GM04503 (cell line): ENCODE measurements around the gene APCDD1.
"Not testable (repeated sequence)": the region's sequence is repeated elsewhere in the genome, so short reads cannot be mapped to it uniquely, and the experiment has no call there.

Source experiments
- DNase-seq: peaks from one replicate; pipeline ENCODE4 v3.0.0-alpha.2; 2012; ENCODE audit warnings: low read depth

The APCDD1 gene

DNA sequence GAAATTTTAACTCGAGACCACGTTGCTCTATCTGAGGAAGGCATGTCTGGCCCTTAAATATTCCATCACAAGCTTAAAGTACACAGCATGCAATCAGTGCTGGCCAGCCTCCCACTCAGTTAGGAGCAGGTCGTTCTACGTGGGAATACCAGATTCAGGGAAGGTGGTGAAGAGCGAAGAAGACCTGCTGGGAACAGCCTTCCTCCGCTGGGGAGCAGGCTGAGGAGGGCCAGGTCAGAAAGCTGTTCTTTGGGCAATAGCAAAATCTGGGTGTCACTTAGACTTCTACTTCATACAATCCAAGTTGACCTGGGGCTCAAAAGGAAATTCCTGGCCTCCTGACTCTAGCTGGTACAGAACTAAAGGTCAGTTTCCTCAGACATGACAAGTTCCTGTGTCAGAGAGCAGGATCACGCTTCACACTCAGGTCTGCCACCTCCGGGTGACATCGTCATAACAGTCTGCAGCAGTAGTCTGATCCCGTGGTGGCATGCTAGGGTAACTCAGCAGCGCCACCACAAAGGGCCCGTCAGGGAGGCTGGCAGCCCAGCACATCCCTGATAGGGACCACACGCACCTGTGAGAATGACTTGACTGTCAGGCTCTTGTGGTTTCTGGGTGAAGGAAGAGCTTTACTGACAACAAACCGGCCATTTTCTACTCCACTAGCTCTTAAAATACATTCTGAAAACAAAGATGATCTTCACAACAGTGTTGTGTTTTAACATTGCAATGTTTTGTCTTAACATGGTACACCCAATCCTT lies 36.1 kb downstream of the APCDD1 start:
- no peak for DNase-seq

DNA sequence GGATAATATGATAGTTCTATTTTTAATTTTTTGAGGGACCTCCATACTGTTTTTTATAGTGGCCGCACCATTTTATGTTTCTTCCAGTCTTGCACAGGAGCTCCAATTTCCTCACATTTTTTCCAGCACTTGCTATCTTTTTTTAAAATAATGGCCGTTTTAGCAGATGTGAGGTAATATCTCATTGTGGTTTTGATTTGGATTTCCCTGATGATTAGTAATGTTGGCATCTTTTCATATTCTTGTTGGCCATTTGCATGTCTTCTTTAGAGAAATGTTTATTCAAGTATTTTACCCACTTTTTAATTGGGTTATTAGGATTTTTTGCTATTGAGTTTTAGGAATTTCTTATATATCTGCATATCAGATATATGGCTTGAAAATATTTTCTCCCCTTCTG lies 41.5 kb downstream of the APCDD1 start:
- DNase-seq: no peak

DNA sequence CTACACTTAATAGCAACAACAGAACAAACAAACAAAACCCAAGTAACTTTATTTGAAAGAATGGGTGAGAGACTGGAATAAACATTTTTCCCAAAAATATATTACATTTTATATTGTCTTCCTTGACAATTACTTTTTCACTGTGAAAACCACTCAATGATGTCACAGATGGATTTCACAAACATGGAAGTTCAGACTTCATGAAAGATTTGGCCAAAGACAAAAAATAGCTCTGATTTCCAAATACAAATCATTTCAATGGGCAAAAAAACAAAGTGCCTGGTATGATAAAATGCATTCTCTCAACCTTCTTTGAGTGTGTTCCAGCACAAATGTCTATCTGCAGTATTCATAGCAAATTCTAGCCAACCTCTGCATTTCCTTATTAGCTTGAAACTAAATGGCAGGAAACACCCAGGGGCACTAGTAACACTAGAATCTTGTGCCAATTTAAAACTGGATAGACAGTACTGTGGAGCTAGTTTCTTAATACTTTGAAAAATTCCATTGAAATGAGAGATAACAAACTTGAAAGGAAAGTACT lies 42.8 kb downstream of the APCDD1 start:
- DNase-seq: peak; percentile 82

DNA sequence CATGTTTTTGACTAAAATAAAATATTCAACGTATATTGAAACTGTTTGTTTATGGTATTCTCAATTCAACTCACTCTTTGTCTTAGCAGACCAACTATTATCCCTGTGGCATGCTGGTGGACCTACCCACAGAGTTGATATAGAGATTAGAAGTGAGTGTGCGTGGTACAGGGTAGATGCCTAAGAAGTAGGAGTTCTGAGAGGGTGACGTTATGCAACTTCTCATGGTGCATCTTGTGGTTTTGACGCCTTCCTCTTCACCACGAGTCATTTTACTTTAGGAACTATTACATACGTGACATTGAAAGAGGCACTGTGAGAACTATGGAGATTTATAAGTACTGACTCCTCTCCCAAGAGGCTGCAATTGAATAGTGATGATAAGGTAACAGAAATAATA lies 44.8 kb downstream of the APCDD1 start:
- DNase-seq: no peak

DNA sequence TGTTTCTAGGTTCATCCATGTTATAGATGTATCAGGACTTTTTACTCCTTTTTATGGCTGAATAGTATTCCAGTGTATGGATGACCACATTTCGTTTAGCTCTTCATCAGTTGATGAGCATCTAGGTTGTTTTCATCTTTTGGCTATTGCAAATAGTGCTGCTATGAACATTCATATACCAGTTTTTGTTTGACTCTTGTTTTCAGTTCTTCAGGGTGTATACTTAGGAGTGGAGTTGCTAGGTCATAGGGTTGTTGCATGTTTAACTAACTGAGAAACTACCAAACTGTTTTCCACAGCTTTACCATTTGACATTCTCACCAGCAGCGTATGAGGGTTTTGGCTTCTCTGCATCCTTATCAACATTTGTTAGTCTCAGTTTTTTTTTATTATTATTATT lies 45.6 kb downstream of the APCDD1 start:
- DNase-seq: no peak

DNA sequence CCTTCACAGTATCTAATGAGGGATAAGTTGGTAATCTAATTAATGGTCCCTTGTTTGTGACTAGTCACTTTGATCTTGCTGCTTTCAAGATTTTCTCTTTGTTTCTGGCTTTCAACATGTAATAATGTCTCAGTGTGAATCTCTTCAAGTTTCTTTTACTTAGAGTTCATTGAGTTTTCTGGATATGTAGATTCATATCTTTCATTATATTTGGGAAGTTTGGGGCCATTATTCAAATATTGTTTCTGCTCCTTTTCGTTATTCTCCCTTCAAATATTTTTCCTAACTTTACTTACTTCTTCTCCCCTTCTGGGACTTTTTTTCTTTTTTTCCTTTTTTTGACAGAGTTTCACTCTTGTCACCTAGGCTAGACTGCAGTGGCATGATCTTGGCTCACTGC lies 50.3 kb downstream of the APCDD1 start:
- DNase-seq: no peak

DNA sequence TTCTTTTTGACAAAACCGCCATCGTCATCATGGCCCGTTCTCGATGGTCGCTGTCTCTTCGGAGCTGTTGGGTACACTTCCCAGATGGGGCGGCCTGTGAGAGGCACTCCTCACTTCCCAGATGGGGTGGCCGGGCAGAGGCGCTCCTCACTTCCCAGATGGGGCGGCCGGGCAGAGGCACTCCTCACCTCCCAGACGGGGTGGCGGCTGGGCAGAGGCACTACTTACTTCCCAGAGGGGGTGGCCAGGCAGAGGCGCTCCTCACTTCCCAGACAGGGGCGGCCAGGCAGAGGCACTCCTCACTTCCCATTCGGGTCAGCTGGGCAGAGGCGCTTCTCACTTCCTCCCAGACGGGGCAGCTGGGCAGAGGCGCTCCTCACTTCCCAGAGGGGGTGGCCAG lies 51.5 kb downstream of the APCDD1 start:
- not testable (repeated sequence) for DNase-seq

DNA sequence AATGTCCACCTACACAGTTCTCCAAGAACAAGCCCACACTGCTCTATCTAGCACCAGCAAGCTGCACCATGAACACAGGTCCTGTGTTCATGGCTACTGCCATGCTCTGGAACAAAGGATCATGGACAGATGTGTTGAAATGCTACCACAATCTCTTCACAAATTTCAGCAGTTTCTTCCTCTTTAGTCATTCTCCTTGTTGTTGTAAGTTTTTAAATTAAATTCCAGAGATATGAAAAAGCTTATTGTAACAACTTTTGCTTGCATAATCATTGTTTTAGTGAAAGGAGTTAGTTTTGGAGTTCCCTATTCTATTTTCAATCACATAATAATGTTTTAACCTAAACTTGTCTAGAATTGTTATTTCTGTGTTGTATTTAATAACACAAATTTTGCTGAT lies 54.2 kb downstream of the APCDD1 start:
- DNase-seq: no peak

DNA sequence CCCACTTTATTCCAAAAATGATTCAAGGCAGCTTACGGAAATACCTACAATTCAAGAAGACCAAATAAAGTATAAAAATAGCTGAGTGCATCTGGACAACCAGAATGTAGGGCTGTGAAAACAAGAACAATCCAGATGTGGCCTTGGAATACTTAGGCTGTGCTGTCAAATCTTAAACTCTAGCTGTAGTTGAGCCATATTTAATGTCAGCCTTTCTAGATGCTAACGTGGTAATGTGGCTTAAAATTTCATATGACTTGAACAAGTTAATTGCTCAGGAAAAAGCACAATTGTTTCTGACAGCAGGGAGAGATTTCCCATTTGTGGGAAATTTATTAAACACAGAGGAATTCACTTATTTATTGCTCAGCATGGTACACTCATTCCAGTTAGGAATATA lies 56.8 kb downstream of the APCDD1 start:
- no peak for DNase-seq

DNA sequence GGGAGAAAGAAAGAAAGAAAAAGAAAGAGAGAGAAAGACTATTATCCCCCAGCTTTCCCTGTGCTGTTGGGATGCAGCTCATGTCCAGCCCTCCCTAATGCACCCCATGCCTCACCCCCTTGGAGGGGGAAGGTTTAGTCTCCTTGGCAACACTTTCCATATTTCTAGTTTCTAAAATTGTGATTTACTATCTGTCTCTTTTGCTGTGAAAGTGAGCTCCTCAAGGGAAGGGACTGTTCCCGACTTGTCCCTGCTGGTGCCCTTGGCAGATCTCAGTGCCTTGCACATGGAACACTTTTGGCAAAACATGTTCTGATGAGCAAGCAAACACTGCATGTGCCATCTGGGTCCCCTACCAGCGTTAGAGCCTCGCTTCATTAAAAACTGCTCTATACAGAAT lies 59.6 kb downstream of the APCDD1 start:
- no peak for DNase-seq

DNA sequence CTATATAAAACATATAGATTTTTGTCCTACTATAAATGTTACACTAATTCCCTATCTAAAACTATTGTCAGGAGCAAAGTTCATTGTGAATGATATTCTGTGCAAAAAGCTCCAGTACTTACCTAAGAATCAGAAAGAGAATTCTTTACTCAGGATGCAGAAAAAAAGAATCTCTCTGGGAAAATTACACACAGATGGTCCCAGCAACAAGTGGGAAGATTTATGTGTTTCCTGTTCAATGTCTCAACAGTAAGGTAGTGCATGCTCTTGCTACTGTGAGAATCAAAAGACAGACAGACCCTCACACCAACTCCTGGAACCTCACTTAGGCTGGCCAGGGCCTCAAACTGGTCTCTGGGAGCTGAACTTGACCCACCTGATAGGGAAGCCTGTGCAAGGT lies 60.2 kb downstream of the APCDD1 start:
- DNase-seq: no peak

DNA sequence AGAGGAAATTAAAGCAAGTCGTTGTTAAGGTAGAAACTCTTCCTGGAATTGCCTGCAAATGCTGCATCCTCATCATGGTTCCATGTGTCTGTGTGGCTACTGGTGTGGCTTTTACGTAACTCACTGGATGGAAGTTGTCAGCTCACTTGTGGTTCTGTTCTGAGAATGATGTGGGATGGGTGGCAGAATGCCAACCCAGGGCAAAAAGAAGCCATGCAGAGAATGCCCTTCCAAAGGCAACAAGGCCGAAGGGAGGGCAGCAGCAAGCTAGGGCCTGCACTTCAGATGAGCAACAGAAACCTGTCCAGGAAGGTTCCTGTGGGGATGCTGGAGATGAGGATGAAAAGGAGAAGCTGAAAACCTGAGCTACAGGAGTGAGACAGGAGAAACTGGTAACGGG lies 61.0 kb downstream of the APCDD1 start:
- DNase-seq: no peak

DNA sequence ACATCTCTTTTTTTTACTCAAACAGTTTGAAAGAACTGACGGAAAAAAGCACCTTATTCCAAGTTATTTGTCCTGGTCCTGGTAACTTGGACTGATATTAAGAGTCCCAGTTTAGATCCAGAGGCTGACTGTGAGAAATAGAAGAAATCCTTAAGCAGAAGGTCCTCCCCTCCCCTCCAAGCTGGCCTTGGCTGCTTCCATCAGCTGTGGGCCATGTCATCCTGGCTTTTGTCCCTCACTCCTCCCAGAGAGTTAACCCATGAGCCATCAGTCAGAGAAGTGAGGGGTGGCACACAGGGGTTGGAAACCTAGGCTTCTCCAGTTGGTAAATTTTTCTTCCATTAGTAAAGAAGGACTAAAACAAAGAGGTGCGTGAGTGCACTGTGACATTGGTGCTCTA lies 61.6 kb downstream of the APCDD1 start:
- no peak for DNase-seq

DNA sequence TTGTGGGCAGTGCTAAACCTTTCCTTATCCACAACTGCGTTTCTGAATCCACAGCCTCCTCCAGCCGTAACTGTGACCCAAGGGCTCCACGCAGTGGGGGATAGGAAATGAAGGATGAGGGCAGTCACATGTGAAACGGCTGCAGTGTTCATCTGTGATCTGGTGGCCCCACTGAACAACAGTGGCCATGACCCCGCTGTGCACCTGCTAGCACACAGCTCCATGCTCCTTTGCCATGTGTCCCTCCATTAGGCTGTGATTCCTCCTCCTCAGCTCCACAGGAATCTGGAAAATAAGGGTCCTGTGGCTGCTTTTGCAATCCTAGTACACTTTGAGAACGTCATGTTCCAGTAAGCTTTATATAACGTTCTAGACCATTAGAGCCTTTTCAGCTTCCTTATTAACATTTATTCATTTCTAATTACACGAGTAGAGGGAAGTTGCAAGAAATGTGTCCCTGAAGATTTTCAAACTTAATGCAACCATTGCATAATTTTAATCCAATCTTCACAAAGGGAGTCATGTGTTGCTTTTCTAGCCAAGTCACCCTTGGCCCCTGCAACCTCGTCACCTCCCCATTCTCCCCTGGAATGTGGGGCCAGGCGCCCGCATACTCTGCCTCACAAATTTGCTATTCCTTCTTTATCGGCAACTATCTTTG lies 64.3 kb downstream of the APCDD1 start:
- no peak for DNase-seq

DNA sequence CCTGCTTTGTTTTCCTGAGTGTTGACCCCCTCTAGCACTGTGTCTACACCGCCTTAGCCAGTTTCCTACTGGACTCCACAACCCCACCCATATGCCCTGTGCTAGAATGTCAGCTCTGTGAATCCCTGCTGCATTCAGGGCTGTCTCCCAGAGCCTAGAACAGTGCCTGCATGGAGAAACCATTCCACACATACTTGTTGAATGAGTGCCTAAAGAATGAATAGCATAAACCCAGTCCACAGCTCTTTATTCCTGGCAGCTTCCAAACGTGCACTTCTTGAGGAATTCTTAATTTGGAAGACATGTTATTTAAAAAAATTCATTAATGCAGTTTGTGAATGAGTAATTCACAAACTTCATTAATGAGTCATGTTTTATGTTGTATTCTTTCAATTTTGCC lies 64.9 kb downstream of the APCDD1 start:
- DNase-seq: no peak

DNA sequence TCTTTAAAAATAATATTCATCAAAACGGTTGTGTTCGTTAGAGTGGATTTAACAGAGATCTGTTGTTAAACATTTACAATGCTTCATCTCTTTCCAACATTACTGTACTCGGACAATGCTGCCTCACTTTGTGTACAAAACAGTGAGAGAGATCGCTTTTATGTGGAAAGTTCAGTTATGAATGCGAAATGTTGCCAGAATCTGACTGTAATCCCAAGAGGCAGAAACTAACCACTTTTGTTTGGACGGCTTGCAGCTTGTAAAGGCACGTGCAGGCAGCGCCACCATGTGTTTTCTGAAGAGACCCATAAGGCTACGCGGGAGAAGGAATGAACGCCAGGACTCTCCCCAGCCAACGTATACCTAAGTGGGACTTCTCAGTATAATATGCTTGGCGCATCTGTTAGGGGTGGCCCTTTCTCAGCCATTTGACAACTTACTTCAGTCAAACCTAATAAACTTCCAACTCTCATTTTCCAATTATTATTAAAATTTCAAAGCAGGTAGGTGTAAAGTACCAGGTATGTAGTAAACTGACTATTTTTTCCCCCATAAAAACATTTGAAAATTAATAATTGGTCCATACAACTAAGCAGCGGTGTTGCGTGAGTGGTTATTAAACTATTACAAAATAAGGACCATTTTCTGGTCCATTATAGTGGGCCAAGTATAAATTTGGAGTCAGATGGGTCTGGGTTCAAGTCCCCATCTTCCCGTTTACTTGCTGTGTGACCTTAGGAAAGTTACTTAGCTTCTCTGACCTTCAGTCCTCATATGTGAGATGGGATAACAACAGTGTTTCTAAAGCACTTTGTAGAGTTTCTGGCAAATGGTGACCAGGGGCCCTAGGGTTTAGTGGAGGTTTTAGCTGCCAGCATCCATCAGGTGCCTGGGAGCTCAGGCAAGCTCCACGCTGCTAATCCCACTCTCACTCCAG lies 65.8 kb downstream of the APCDD1 start:
- peak; percentile 92 for DNase-seq

DNA sequence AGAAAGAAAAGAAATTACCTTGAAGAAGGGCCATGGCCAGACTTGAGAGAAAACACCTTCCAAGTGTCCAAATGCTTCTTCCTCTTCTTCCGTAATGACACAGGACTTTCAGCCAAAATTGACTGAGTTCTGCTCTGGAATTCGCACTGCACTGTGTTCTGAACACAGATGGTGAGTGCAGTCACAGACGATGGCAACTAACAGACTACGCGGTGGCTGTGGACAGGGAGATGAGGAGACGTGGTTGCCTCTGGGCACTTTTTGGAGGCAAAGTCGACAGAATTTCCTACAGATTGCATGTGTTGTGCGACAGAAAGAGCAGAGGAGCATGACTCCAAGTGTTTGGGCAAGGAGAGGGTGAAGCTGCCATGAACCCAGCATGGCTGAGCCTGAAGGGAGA lies 67.1 kb downstream of the APCDD1 start:
- no peak for DNase-seq

DNA sequence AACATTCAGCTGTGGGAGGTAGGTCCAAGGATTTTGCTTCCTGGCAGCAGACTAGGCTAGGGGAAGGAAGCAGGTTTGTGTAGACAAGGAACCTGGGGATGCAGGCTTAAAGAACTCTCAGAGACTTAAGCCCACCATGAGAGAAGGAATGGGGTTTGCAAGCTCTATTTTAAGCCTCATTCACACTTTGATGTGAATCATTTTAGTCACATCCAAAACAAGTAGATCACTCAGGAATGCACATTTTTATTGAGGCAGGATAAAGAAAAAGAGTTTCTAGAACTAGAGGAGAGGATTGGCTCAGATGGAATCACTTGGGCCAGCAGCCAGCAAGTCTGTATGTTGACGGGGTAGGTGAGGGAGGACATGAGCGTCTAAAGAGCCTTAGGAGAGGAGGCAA lies 68.1 kb downstream of the APCDD1 start:
- no peak for DNase-seq

DNA sequence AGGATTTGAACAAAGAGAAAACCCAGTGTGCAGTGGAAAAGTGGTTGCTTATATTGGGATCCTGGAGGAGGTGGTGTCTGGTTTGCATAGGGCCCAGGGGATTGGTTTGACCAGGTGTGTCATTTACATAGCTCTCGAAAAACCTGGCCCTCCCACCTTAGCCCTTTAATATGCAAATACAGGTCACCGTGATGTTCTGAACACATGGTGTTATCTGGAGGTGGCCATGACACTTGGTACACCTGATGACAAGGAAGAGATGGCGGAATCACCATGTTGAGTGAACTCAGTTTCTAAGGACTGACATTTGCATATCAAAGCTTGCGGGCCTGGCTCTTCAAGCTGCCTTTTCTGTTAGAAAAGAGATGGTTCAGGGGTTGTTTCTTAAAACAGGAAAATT lies 69.1 kb downstream of the APCDD1 start:
- no peak for DNase-seq

DNA sequence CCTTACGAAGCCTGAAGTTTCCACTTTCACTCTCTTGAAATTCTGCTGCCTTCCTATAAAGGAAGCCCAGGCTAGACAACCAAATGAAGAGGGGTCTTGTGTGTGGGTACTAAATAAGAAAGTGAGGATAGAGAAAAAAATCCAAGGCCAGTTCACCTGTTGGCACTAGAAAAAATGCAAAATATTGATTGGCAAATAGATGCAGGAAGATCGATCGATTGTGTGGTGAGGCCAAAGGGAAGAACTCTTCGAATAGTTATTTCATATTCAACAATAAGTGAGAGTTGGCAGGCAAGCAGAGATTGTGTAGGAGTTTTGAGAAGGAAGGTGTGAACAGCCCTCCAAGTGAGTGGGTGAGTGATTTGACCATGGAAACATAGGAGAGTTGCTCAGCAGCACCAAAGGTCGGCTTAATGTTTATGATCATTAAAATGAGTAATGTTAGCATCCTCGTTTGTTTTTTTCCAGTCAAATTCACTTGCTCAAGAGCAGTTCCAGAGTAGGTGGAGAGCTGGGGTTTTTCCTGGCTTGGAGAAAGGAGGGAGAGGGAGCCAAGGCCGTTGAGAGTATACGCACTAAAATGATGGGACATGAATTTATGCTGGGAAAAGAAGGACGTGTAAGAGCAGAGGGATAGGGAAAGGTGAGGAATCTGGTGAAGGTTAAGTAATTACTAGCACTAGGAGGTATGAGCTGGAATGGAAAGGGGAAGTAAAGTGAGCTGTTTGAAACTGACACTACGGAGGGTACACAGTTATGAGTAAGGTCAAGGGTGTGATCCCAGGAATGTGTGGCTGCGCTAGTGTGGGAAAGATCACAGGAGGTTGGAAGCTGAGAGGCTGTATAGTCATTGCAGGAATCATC lies 70.3 kb downstream of the APCDD1 start:
- peak; percentile 55 for DNase-seq

DNA sequence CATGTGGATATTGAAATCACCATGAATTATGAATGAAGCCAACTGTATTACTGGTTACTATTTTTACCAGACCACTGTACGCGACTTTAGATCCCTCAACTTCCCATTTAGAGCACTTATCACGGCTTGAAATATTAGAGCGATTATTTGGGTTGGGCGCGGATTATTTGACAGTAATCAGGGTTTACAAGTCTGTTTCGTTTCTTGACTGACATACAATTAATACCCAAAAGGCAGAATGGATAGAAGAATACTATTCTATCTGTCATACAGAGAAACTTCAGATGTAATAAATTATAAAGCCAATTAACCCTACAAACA lies 70.9 kb downstream of the APCDD1 start:
- DNase-seq: no peak
